ENCODE data around the gene ZNF534.

Gene ZNF534

DNA sequence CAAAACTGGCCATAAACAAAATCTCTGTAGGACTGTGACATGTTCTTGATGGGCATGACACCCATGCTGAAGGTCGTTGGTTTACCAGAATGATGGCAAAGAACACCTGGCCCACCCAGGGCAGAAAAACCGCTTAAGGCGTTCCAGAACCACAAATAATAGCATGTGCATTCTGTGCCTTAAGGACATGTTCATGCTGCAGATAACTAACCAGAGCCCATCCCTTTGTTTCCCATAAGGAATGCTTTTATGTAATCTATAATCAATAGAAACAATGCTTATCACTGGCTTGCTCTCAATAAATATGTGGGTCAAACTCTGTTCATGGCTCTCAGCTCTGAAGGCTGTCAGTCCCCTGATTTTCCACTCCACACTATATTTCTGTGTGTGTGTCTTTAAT lies 13.2 kb downstream of the ZNF534 start:
- TF ChIP-seq CTCF (IDR thresholded peaks at IDR 0.05; ENCODE audit: low read depth, low read length, poor library complexity, severe bottlenecking) (no peak), EZH2phosphoT487 (IDR thresholded peaks at IDR 0.05; ENCODE audit: borderline replicate concordance, low read length) (no peak)
- no peak overlapping the region for H3K4me3 ChIP-seq (ENCODE audit: low read length)
- no peaks in the 10 kb centered on the region for H3K4me1 ChIP-seq (ENCODE audit: control insufficient read depth, low read length)
- H4K20me1 ChIP-seq (ENCODE audit: control insufficient read depth, insufficient read depth, low read depth, low read length) = no peaks in the 10 kb centered on the region
- H3K4me2 ChIP-seq (ENCODE audit: low read length) = no peak overlapping the region
- no peaks in the 10 kb centered on the region for H3K9me2 ChIP-seq (replicated peaks; ENCODE audit: control insufficient read depth, low read length)
- no peaks in the 10 kb centered on the region for H3K36me3 ChIP-seq (ENCODE audit: control insufficient read depth, low read length)
- no peaks in the 10 kb centered on the region for H3K79me2 ChIP-seq (ENCODE audit: control insufficient read depth, low read length)
- no peaks in the 10 kb centered on the region for H3K27me3 ChIP-seq (ENCODE audit: control insufficient read depth, low read length)
- peaks cover 5% of the 10 kb centered on the region; the same call in 1 of the 2 replicates for H3K9me3 ChIP-seq (ENCODE audit: control insufficient read depth, insufficient read depth, low read length)
- H3F3A ChIP-seq (ENCODE audit: control insufficient read depth, insufficient read depth) = no peaks in the 10 kb centered on the region
- no peak overlapping the region for H3K27ac ChIP-seq (ENCODE audit: low read depth, low read length)

- TF ChIP-seq EZH2phosphoT487 (IDR thresholded peaks at IDR 0.05; ENCODE audit: borderline replicate concordance, low read length) = no peak
- TF ChIP-seq CTCF (IDR thresholded peaks at IDR 0.05; ENCODE audit: low read depth, low read length, poor library complexity, severe bottlenecking) = no peak
- H3K4me1 ChIP-seq (ENCODE audit: control insufficient read depth, low read length) = no peaks in the 10 kb centered on the region
- H3K4me3 ChIP-seq (ENCODE audit: low read length) = no peak overlapping the region
- H4K20me1 ChIP-seq (ENCODE audit: control insufficient read depth, insufficient read depth, low read depth, low read length) = no peaks in the 10 kb centered on the region
- no peaks in the 10 kb centered on the region for H3K79me2 ChIP-seq (ENCODE audit: control insufficient read depth, low read length)
- no peaks in the 10 kb centered on the region for H3K9me3 ChIP-seq (ENCODE audit: control insufficient read depth, insufficient read depth, low read length)
- H3K27ac ChIP-seq (ENCODE audit: low read depth, low read length) = no peak overlapping the region
- no peaks in the 10 kb centered on the region for H3F3A ChIP-seq (ENCODE audit: control insufficient read depth, insufficient read depth)
- H3K36me3 ChIP-seq (ENCODE audit: control insufficient read depth, low read length) = no peaks in the 10 kb centered on the region
- H3K27me3 ChIP-seq (ENCODE audit: control insufficient read depth, low read length) = no peaks in the 10 kb centered on the region
- H3K9me2 ChIP-seq (replicated peaks; ENCODE audit: control insufficient read depth, low read length) = no peaks in the 10 kb centered on the region
- no peak overlapping the region for H3K4me2 ChIP-seq (ENCODE audit: low read length)
These were observed 15.6 kb downstream of the ZNF534 start for GRCh38 chr19:52444506-52444905.

DNA sequence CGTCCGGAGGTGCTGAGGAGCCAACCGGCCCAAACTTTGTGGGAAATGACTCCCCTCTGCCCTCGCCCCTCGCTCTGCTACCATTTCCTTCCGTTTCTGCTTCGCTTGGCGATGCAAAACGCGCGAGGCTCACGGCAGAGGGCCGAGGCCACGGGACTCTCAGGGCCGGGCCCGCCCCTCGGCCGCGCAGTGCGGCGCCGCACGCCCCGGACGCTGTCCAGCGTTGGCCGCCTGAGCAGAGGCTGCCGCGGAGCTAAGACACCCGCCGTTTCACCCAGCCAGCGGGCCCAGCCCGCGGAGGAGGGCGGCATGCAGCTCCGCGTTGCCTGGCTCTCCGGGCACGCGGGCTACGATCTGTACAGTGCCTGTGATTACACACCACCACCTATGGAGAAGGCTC lies 22.3 kb downstream of the ZNF534 start:
- Histone ChIP-seq H3F3A (ENCODE audit: control insufficient read depth, insufficient read depth) (no peaks in the 10 kb centered on the region), H4K20me1 (ENCODE audit: control insufficient read depth, insufficient read depth, low read depth, low read length) (no peaks in the 10 kb centered on the region), H3K4me1 (ENCODE audit: control insufficient read depth, low read length) (no peaks in the 10 kb centered on the region), H3K9me2 (replicated peaks; ENCODE audit: control insufficient read depth, low read length) (no peaks in the 10 kb centered on the region), H3K4me2 (ENCODE audit: low read length) (no peak overlapping the region), H3K9me3 (ENCODE audit: control insufficient read depth, insufficient read depth, low read length) (peaks cover 16% of the 10 kb centered on the region), H3K4me3 (ENCODE audit: low read length) (no peak overlapping the region), H3K79me2 (ENCODE audit: control insufficient read depth, low read length) (no peaks in the 10 kb centered on the region), H3K36me3 (ENCODE audit: control insufficient read depth, low read length) (no peaks in the 10 kb centered on the region), H3K27me3 (ENCODE audit: control insufficient read depth, low read length) (no peaks in the 10 kb centered on the region), H3K27ac (ENCODE audit: low read depth, low read length) (no peak overlapping the region)
- no peak for TF ChIP-seq EZH2phosphoT487 (IDR thresholded peaks at IDR 0.05; ENCODE audit: borderline replicate concordance, low read length)
- no peak for TF ChIP-seq CTCF (IDR thresholded peaks at IDR 0.05; ENCODE audit: low read depth, low read length, poor library complexity, severe bottlenecking)
